H9 (cell line): Measurements from ENCODE around the gene SCOC. TPM values are rescaled to one million over a fixed set of nuclear protein-coding genes. Genes with fewer than 3 reads are reported as not detected.

Source experiments
- DNase-seq: peaks from one replicate; pipeline ENCODE4 v3.0.0-alpha.2; 2017
- H2AFZ ChIP-seq: one replicate; pipeline ENCODE4 v1.6.1; 2013; ENCODE audit warnings: mild to moderate bottlenecking, low read length, control low read depth, moderate library complexity
- H2AK5ac ChIP-seq: 2 replicates; pipeline ENCODE4 v1.6.1; 2013; ENCODE audit warnings: low read length, control low read depth, mixed read lengths; ENCODE audit not compliant: insufficient read length
- H2BK120ac ChIP-seq: one replicate; pipeline ENCODE4 v1.6.1; 2013; ENCODE audit warnings: low read depth, mild to moderate bottlenecking, low read length, control low read depth, inconsistent platforms; ENCODE audit not compliant: poor library complexity, severe bottlenecking
- H2BK12ac ChIP-seq: 2 replicates; pipeline ENCODE4 v1.6.1; 2013; ENCODE audit warnings: low read length, control low read depth, mixed read lengths, low read depth; ENCODE audit not compliant: insufficient read length
- H2BK15ac ChIP-seq: 2 replicates; pipeline ENCODE4 v1.6.1; 2013; ENCODE audit warnings: low read depth, low read length, control low read depth
- H2BK20ac ChIP-seq: one replicate; pipeline ENCODE4 v1.6.1; 2013; ENCODE audit warnings: low read depth, mild to moderate bottlenecking, low read length, control low read depth, inconsistent platforms; ENCODE audit not compliant: poor library complexity, severe bottlenecking
- H2BK5ac ChIP-seq: 2 replicates; pipeline ENCODE4 v1.6.1; 2013; ENCODE audit warnings: low read length, control low read depth, mixed read lengths; ENCODE audit not compliant: insufficient read length
- H3K14ac ChIP-seq: 2 replicates; pipeline ENCODE4 v1.6.1; 2013; ENCODE audit warnings: low read length, control low read depth; ENCODE audit not compliant: insufficient read depth
- H3K18ac ChIP-seq: 2 replicates; pipeline ENCODE4 v1.6.1; 2013; ENCODE audit warnings: low read depth, mild to moderate bottlenecking, mixed read lengths, low read length, control low read depth; ENCODE audit not compliant: insufficient read length
- H3K23ac ChIP-seq: 2 replicates; pipeline ENCODE4 v1.6.1; 2013; ENCODE audit warnings: low read length, control low read depth, mixed read lengths, low read depth; ENCODE audit not compliant: insufficient read length
- H3K23me2 ChIP-seq: 2 replicates; pipeline ENCODE4 v1.6.1; 2013; ENCODE audit warnings: low read depth, mild to moderate bottlenecking, mixed read lengths, low read length, control low read depth; ENCODE audit not compliant: insufficient read length, poor library complexity, severe bottlenecking
- H3K27ac ChIP-seq: 2 replicates; pipeline ENCODE4 v1.5.1; 2013; ENCODE audit warnings: low read length, control low read depth, mixed read lengths, low read depth; ENCODE audit not compliant: insufficient read length
- H3K27me3 ChIP-seq: 2 replicates; pipeline ENCODE4 v1.6.1; 2013; ENCODE audit warnings: low read length, control low read depth, inconsistent platforms; ENCODE audit not compliant: insufficient read depth
- H3K4ac ChIP-seq: 2 replicates; pipeline ENCODE4 v1.6.1; 2013; ENCODE audit warnings: low read depth, mild to moderate bottlenecking, control low read depth, inconsistent platforms, low read length, moderate library complexity
- H3K4me1 ChIP-seq: 2 replicates; pipeline ENCODE4 v1.6.1; 2013; ENCODE audit warnings: low read length, control low read depth, inconsistent platforms; ENCODE audit not compliant: insufficient read depth
- H3K4me2 ChIP-seq: 2 replicates; pipeline ENCODE4 v1.6.1; 2013; ENCODE audit warnings: low read length, control low read depth, mixed read lengths; ENCODE audit not compliant: insufficient read length, insufficient read depth
- H3K56ac ChIP-seq: 2 replicates; pipeline ENCODE4 v1.6.1; 2013; ENCODE audit warnings: low read depth, mild to moderate bottlenecking, mixed read lengths, low read length, control low read depth; ENCODE audit not compliant: insufficient read length
- H3K79me1 ChIP-seq: 2 replicates; pipeline ENCODE4 v1.6.1; 2013; ENCODE audit warnings: low read depth, mild to moderate bottlenecking, moderate library complexity, low read length, control low read depth, inconsistent platforms; ENCODE audit not compliant: insufficient read depth, poor library complexity, severe bottlenecking
- H3K79me2 ChIP-seq: 2 replicates; pipeline ENCODE4 v1.6.1; 2013; ENCODE audit warnings: low read length, control low read depth, inconsistent platforms; ENCODE audit not compliant: insufficient read depth
- H3K9ac ChIP-seq: 2 replicates; pipeline ENCODE4 v1.6.1; 2013; ENCODE audit warnings: low read length, control low read depth, mixed read lengths; ENCODE audit not compliant: insufficient read length; ENCODE audit errors: extremely low read depth
- H3K9me3 ChIP-seq: one replicate; pipeline ENCODE4 v1.6.1; 2013; ENCODE audit warnings: low read depth, low read length, inconsistent platforms; ENCODE audit not compliant: control insufficient read depth
- H3T11ph ChIP-seq: one replicate; pipeline ENCODE4 v1.6.1; 2013; ENCODE audit warnings: mild to moderate bottlenecking, low read length, control low read depth, inconsistent platforms
- H4K20me1 ChIP-seq: one replicate; pipeline ENCODE4 v1.6.1; 2013; ENCODE audit not compliant: control insufficient read depth, insufficient read length, insufficient read depth
- H4K5ac ChIP-seq: 2 replicates; pipeline ENCODE4 v1.6.1; 2013; ENCODE audit warnings: low read depth, mild to moderate bottlenecking, mixed read lengths, low read length, control low read depth; ENCODE audit not compliant: insufficient read length
- H4K8ac ChIP-seq: replicated peaks from 2 replicates; pipeline ENCODE4 v1.6.1; 2013; ENCODE audit warnings: low read length, control low read depth, mixed read lengths, low read depth; ENCODE audit not compliant: insufficient read length
- H4K91ac ChIP-seq: 2 replicates; pipeline ENCODE4 v1.6.1; 2013; ENCODE audit warnings: low read depth, mild to moderate bottlenecking, moderate library complexity, mixed read lengths, low read length, control low read depth; ENCODE audit not compliant: insufficient read length
- H3K27ac Mint-ChIP-seq, 3 experiments: 2 replicates in 2 of 3; 3 replicates in 1 of 3; pipeline ENCODE4 v1.8.0; 2020 to 2021; ENCODE audit warnings: mixed read lengths in 3 of 3, mild to moderate bottlenecking in 1 of 3, moderate library complexity in 1 of 3
- H3K27me3 Mint-ChIP-seq: 2 replicates; pipeline ENCODE4 v1.8.0; 2021; ENCODE audit warnings: low read depth, mild to moderate bottlenecking, moderate library complexity, mixed read lengths
- H3K36me3 Mint-ChIP-seq, 3 experiments: 2 replicates in 2 of 3; 3 replicates in 1 of 3; pipeline ENCODE4 v1.8.0; 2020 to 2021; ENCODE audit warnings: low read depth in 3 of 3, mixed read lengths in 3 of 3; ENCODE audit not compliant: insufficient read depth in 1 of 3
- H3K4me1 Mint-ChIP-seq, 2 experiments: 2 replicates each; pipeline ENCODE4 v1.8.0; 2020; ENCODE audit warnings: mixed read lengths in 2 of 2
- H3K4me3 Mint-ChIP-seq, 2 experiments: 2 replicates in 1 of 2; 3 replicates in 1 of 2; pipeline ENCODE4 v1.8.0; 2020 to 2021; ENCODE audit warnings: mild to moderate bottlenecking in 2 of 2, mixed read lengths in 2 of 2, moderate library complexity in 1 of 2
- H3K9me3 Mint-ChIP-seq, 2 experiments: 2 replicates in 1 of 2; 3 replicates in 1 of 2; pipeline ENCODE4 v1.8.0; 2020; ENCODE audit warnings: mild to moderate bottlenecking in 2 of 2, mixed read lengths in 2 of 2, moderate library complexity in 1 of 2
- WGBS: extraction: QIAGEN DNeasy Blood & Tissue Kit; methylation state at CpG from one replicate; pipeline ENCODE4 v1.1.7; 2013; ENCODE audit warnings: missing lambda C conversion rate, low lambda C conversion rate, mixed read lengths; ENCODE audit not compliant: insufficient read length; ENCODE audit errors: extremely low coverage; 5-methylcytosine and 5-hydroxymethylcytosine counted together
- total RNA-seq: library from RNA; stranded (reverse); gene quantifications from 2 replicates; pipeline ENCODE4 v1.2.1, GENCODE V29; 2021
- TF ChIP-seq, protein P1 (sequence below): fragments of 200-600 bp; sonication (generic); conservative IDR thresholded peaks from 3 replicates; pipeline ENCODE4 v1.8.0; 2021; ENCODE audit warnings: antibody characterized with exemption, mild to moderate bottlenecking

SCOC gene
- total RNA-seq, 1 experiment from 2014 or later, result 29.4 TPM

GRCh38 chr4:140326395-140326993, 47.0 kb upstream of the SCOC start:
- no peak overlapping the region for H2AFZ ChIP-seq
- no CpG with 5 or more reads among the region's 2 CpGs for WGBS
- H3K4me1 ChIP-seq, result no peaks in the 10 kb centered on the region
- TF ChIP-seq, protein P1, sequence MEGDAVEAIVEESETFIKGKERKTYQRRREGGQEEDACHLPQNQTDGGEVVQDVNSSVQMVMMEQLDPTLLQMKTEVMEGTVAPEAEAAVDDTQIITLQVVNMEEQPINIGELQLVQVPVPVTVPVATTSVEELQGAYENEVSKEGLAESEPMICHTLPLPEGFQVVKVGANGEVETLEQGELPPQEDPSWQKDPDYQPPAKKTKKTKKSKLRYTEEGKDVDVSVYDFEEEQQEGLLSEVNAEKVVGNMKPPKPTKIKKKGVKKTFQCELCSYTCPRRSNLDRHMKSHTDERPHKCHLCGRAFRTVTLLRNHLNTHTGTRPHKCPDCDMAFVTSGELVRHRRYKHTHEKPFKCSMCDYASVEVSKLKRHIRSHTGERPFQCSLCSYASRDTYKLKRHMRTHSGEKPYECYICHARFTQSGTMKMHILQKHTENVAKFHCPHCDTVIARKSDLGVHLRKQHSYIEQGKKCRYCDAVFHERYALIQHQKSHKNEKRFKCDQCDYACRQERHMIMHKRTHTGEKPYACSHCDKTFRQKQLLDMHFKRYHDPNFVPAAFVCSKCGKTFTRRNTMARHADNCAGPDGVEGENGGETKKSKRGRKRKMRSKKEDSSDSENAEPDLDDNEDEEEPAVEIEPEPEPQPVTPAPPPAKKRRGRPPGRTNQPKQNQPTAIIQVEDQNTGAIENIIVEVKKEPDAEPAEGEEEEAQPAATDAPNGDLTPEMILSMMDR, result peak; percentile 78
- no peak overlapping the region for H4K91ac ChIP-seq
- Mint-ChIP-seq H3K4me1 (no peaks in the 10 kb centered on the region), H3K9me3 (no peaks in the 10 kb centered on the region), H3K36me3 (no peaks in the 10 kb centered on the region), H3K27ac (no peak overlapping the region), H3K27me3 (peaks cover 16% of the 10 kb centered on the region), H3K4me3 (no peak overlapping the region)
- no peaks in the 10 kb centered on the region for H3K23me2 ChIP-seq
- DNase-seq, result no peak
- H3K14ac ChIP-seq, result no peak overlapping the region
- no peak overlapping the region for H2BK15ac ChIP-seq
- no peaks in the 10 kb centered on the region for H3K79me2 ChIP-seq
- H3K27me3 ChIP-seq, result no peaks in the 10 kb centered on the region
- no peak overlapping the region for H3K9ac ChIP-seq
- no peak overlapping the region for H4K8ac ChIP-seq
- H3K18ac ChIP-seq, result no peak overlapping the region
- no peak overlapping the region for H2BK12ac ChIP-seq
- no peak overlapping the region for H3T11ph ChIP-seq
- H3K79me1 ChIP-seq, result no peaks in the 10 kb centered on the region
- H3K27ac ChIP-seq, result no peak overlapping the region
- H2AK5ac ChIP-seq, result no peak overlapping the region
- H2BK20ac ChIP-seq, result no peak overlapping the region
- no peak overlapping the region for H2BK5ac ChIP-seq
- H3K9me3 ChIP-seq, result no peaks in the 10 kb centered on the region
- H3K23ac ChIP-seq, result no peak overlapping the region
- H4K5ac ChIP-seq, result no peak overlapping the region
- H3K4me2 ChIP-seq, result no peak overlapping the region
- H4K20me1 ChIP-seq, result no peaks in the 10 kb centered on the region
- H3K4ac ChIP-seq, result no peak overlapping the region
- no peak overlapping the region for H3K56ac ChIP-seq
- H2BK120ac ChIP-seq, result no peak overlapping the region
